GM21786 (cell line): Measurements from ENCODE around the gene CCDC80.
"Not testable (repeated sequence)": the region's sequence is repeated elsewhere in the genome, so short reads cannot be mapped to it uniquely, and the experiment has no call there.

ENCODE experiments used
- ATAC-seq: cut with Tn5 transposase; IDR thresholded peaks from one replicate; pipeline ENCODE4 v1.9.1; 2021; ENCODE audit not compliant: unreplicated experiment

CCDC80 gene

GRCh38 chr3:112640930-112641801, at the start of gene CCDC80:
CCDC80 (minus strand) TSS chr3:112641143; CDS start chr3:112639905, 1,238 bp downstream.
- ATAC-seq = no peak

DNA sequence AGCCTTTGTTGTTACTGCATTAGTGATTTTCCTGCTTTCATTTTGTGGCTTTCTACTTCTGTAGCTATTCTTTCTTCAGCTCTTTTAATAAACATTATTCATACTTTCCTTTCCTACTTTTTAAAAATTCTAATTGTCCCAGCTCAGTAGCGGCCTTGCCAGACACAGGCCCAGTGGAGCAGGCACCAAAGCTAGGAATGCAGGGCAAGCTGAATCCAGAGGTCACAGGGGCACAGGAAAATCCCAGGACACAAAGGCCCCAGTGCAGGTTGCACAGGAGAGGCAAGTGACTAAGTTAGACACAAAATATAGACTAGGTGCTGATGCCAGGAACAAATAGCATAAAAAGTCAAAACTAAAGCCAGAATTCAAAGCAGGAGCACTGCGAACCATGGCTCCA, 49.0 kb upstream of the CCDC80 start:
- no peak for ATAC-seq

GRCh38 chr3:112689385-112689784, 48.4 kb upstream of the CCDC80 start:
- ATAC-seq = no peak

DNA sequence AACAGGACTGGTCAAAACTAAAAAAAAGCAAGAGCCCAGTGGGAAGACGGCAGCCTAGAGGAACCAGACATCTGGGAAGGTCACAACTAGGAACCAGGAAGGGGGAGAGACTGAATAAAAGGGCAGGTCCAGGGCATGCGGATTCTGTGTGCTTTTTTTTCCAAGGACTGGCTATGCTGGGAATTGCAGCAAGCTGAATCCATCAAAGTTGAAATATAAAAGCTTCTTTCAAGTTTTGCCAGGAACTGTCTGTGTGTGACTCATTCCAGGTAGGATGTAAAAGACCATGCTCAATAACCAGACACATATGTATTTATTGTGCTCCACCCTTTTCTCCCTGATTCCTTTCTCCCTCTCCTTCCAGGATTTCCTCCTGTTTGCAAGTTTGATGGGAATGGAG, 47.9 kb upstream of the CCDC80 start:
- ATAC-seq = no peak

DNA sequence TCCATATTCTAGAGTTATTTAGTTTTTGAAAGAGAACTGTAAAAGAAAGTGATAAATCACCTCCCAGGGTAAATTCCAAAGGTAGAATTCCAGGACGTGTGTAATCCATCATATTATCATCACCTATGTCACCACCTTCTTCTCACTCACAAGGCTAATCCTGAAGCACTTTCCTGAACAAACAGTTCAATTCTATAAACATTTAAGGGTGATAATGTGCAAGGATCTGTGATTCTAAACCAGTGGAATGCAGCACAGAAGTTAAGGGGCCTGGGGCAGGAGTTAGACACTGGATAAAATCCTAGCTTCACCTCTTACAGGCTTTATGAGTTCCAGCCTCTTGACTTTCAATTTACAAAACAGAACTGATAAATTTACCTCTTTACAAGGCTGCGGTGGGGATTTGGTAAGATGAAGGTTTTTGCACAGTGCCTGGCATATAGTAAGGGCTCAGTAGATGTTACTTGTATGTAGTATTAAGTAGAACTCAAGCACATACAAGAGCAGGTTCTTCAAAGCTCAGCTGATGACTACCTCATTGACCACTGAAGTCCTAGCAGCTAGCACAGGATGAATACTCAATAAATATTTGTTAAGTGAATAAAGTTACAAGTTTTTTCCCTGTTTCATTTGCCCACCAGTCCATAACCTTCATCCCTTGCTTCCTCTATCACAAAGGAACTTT, 47.3 kb upstream of the CCDC80 start:
- no peak for ATAC-seq

GRCh38 chr3:112687616-112688015, 46.7 kb upstream of the CCDC80 start:
- no peak for ATAC-seq

GRCh38 chr3:112687211-112687610, 46.3 kb upstream of the CCDC80 start:
- ATAC-seq = no peak

DNA sequence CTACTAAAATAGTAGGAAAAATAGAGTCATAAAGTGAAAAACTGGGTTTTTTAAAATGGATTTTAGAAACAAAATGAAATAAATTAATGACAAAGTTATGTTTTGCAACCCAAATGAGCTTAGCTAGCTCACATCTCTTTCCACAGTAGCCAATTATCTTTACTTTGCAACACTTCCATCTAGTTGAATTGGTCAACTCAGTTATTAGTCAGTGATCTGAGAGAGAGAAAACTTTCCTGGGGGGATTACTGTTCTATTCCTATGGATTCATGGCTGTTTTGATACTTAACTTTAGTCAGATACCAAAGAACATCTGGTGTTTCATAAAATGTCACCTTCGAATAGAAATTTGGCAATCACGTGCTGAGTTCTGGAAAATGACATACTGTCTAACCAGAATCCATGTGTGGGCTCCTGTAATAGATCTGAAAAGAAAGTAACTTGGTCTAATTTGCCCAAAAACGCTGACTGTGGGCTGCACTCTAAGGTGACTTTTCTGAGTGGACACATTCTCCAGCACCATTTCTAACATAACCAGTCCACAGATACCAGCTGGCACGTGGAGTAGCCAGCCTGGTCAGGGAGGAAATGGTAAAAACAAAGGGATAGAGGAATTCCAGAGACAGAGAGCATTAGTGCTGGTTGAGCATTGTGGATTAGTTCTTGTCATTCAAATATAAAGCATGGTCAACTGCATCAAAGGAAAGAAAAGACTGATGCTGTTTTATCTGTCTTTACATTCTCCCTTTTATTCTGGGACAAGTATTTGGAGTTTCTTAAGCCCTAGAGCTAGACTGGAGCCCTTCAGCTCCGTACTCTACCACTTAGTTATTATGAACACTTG, 45.2 kb upstream of the CCDC80 start:
- no peak for ATAC-seq

DNA sequence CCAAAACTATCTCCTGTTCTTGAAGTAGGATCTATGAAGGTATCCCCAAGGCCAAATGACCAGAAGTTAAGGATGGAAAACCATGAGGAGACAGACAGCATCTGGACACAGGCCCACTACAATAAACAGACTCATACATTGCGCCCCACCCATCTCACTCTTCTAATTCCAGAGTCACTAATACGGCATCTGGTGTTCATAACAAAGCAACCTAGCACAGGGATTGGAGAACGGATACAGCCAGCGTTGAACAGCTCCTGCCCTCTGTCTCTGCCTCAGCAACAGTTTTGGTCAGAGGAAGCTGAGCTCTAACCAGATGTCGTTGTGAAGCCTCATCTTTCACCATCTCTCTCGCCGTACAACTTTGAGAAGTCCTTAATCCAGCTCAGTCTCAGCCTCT, 44.5 kb upstream of the CCDC80 start:
- no peak for ATAC-seq

DNA sequence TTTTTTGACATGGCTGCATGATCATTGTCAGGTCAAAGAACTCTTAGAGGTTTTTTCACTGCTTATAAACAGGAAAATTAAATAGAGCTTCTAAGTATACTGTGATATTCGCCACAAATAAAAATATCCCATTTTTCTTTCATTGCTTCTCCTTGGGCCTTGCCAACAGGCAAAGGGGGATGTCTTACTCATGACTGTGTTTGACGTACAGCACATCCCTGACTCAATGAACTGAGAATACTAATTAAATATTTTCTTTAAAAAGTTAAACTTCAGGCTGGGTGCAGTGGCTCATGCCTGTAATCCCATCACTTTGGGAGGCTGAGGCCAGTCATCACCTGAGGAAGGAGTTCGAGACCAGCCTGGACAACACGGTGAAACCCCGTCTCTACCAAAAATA, 41.4 kb upstream of the CCDC80 start:
- no peak for ATAC-seq

- no peak for ATAC-seq
These were observed 40.9 kb upstream of the CCDC80 start for GRCh38 chr3:112681822-112682325.

- peak; percentile 100 for ATAC-seq
These were observed 35.8 kb upstream of the CCDC80 start for GRCh38 chr3:112676659-112677234.

DNA sequence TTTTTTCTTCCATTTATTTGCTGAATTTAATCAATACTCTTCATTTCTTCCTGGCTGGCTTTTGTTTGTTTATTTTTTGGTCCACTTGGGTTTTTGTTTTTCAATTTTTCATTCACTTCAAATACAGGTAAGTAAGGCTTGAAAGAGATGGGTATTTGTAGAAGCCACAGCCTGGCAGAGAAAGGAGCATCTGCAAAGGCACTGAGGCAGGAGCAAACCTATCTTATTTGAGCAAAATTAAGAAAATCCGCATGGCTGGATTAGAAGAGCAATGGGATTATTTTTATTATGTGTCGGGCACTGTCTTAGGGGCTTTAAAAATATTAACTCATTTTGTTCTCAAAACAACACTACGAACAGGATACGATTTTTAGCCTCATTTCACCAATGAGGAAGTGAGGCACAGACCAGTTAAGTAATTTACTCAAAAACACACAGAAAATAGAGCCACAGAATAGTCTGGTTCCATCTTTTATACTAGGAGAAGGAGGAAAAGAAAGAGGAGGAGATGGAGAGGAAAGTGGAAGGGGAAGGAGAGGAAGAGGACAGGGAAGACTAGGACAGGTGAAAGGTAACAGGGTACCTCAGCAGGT, 35.1 kb upstream of the CCDC80 start:
- no peak for ATAC-seq

- ATAC-seq = no peak
These were observed 34.4 kb upstream of the CCDC80 start for GRCh38 chr3:112675349-112675748.

GRCh38 chr3:112672716-112673541, 32.0 kb upstream of the CCDC80 start:
- ATAC-seq = no peak

DNA sequence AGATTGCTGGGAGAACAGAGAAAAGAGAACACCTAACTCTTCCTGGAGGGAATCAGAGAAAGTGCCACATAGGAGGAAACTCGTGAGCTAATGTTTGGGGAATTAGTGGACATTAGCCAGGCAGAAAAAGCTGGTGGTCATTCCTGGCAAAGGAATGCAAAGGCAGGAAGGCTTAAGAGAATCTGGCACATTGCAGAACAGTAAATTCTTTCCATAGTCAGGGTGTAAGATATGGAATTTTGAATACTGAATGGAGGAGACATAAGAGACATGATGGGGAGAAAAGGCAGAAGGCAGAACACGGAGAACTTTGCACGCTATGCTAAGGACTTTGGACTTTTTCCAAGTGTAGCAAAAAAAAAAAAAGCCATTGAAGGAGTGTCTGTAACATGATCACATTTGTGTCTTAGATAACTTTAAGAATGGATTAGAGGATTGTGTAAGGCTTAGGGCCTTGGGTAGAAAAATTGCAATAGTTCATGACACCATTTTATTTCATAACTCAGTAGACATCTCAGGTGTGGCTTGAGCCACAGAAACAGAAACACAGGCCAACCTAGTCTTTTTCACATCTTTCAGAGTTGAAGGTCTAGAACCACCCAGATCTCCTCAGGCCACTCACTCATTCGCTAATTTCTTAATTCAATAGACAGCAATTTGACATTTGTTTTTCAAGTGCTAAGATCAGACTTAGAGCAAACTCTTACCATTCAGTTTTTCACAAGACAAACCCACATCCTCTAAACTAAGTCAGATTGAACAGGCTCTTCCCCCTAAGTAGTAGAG, 31.2 kb upstream of the CCDC80 start:
- no peak for ATAC-seq

GRCh38 chr3:112670824-112671223, 29.9 kb upstream of the CCDC80 start:
- no peak for ATAC-seq

- ATAC-seq = no peak
These were observed 26.7 kb upstream of the CCDC80 start for GRCh38 chr3:112667599-112667998.

DNA sequence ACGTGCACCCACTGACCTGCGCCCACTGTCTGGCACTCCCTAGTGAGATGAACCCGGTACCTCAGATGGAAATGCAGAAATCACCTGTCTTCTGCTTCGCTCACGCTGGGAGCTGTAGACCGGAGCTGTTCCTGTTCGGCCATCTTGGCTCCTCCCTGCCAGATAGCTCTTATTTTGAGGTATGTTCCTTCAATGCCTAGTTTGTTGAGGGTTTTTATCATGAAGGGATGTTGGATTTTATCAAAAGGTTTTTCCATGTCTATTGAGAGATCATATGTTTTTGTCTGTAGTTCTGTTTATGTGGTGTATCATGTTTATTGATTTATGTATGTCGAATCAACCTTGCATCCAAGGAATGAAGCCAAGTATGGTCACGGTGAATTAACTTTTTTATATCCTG, 24.1 kb upstream of the CCDC80 start:
- not testable (repeated sequence) for ATAC-seq
